GM12878 (cell line): ENCODE results near the gene GNLY. TPM values are rescaled to one million over a fixed set of nuclear protein-coding genes. Genes with fewer than 3 reads are reported as not detected.

Experiments used
- ATAC-seq: fragments of 200-7000 bp; cut with Tn5 transposase; 3 replicates; pipeline ENCODE4 v1.9.1; 2020; ENCODE audit warnings: mild to moderate bottlenecking, moderate library complexity
- BruUV-seq: library from RNA; stranded (reverse); fragments of 400-500 nt; replicated peaks from 2 replicates; lab custom pipeline; 2021; lab: Mats Ljungman, UMichigan
- CTCF ChIA-PET: fragments of 300-600 bp; sonication (Branson Sonifier 250); formaldehyde crosslinking; extraction: SDS; loops from one replicate; lab custom pipeline; 2021; ENCODE audit warnings: inconsistent platforms; lab: Yijun Ruan, JAX
- POLR2A ChIA-PET: fragments of 350-600 bp; formaldehyde crosslinking; extraction: SDS; loops from one replicate; lab custom pipeline; 2021; ENCODE audit warnings: inconsistent platforms; lab: Charles Lee
- RAD21 ChIA-PET: fragments of 300-600 bp; sonication (Branson Sonifier 250); formaldehyde crosslinking; loops from one replicate; lab custom pipeline; 2023; ENCODE audit warnings: antibody characterized with exemption; ENCODE audit not compliant: unreplicated experiment; lab: Charles Lee
- SMC1A ChIA-PET: fragments of 300-600 bp; sonication (Branson Sonifier 250); formaldehyde crosslinking; loops from one replicate; lab custom pipeline; 2023; ENCODE audit not compliant: unreplicated experiment, uncharacterized antibody; lab: Charles Lee
- DNase-seq: peaks from one replicate; pipeline ENCODE4 v3.0.0-alpha.2; 2011; ENCODE audit warnings: low read depth, low spot score
- FAIRE-seq: peaks from 3 replicates; lab custom pipeline; 2011; peaks lifted over from hg19 to GRCh38; lab: Jason Lieb, UNC
- H2AFZ ChIP-seq: 2 replicates; pipeline ENCODE4 v1.6.0; 2011; ENCODE audit warnings: low read depth, low read length, control low read depth; ENCODE audit not compliant: control insufficient read depth
- H3K27ac ChIP-seq: 2 replicates; pipeline ENCODE4 v1.5.1; 2011; ENCODE audit warnings: control low read depth; ENCODE audit not compliant: control insufficient read depth, insufficient read depth
- H3K27me3 ChIP-seq, 2 experiments: replicated peaks in 1 of 2; 2 replicates each; pipeline versions ENCODE4 v1.6.0 to v1.6.1; 2011; ENCODE audit warnings: low read length in 1 of 2; ENCODE audit not compliant: control insufficient read depth in 2 of 2, insufficient read depth in 2 of 2
- H3K36me3 ChIP-seq, 2 experiments: 2 replicates each; pipeline ENCODE4 v1.5.1; 2011; ENCODE audit warnings: low read length in 1 of 2; ENCODE audit not compliant: control insufficient read depth in 2 of 2, insufficient read depth in 2 of 2
- H3K4me1 ChIP-seq: 2 replicates; pipeline ENCODE4 v1.6.1; 2011; ENCODE audit warnings: mild to moderate bottlenecking, low read length, moderate library complexity, mixed read lengths; ENCODE audit not compliant: control insufficient read depth, insufficient read depth
- H3K4me2 ChIP-seq: 2 replicates; pipeline ENCODE4 v1.6.0; 2011; ENCODE audit warnings: control low read depth; ENCODE audit not compliant: control insufficient read depth, insufficient read depth
- H3K4me3 ChIP-seq: fragments of 200-600 bp; sonication (generic); 2 replicates; pipeline ENCODE4 v1.5.1; 2016
- H3K79me2 ChIP-seq: 2 replicates; pipeline ENCODE4 v1.6.0; 2011; ENCODE audit warnings: low read length; ENCODE audit not compliant: control insufficient read depth, insufficient read depth
- H3K9ac ChIP-seq: 2 replicates; pipeline ENCODE4 v1.8.0; 2011; ENCODE audit warnings: low read length, control low read depth, mixed read lengths; ENCODE audit not compliant: control insufficient read depth, insufficient read depth
- H3K9me3 ChIP-seq: replicated peaks from 3 replicates; pipeline ENCODE4 v1.5.1; 2011; ENCODE audit warnings: mild to moderate bottlenecking, low read length; ENCODE audit not compliant: control insufficient read depth, insufficient read depth
- H4K20me1 ChIP-seq: 2 replicates; pipeline ENCODE4 v1.6.0; 2011; ENCODE audit not compliant: control insufficient read depth, insufficient read depth
- ASH2L ChIP-seq: fragments of 300-600, 200-600 bp; sonication (generic); IDR thresholded peaks from 2 replicates; pipeline ENCODE4 v1.6.1; 2017; ENCODE audit warnings: low read depth, mild to moderate bottlenecking, borderline replicate concordance
- CHD4 ChIP-seq: fragments of 200-600 bp; sonication (generic); IDR thresholded peaks from 2 replicates; pipeline ENCODE4 v1.6.1; 2016; ENCODE audit warnings: mild to moderate bottlenecking
- ELK1 ChIP-seq: IDR thresholded peaks from 2 replicates; pipeline ENCODE4 v1.6.1; 2012; ENCODE audit warnings: low read depth, low read length, improper control_type of control experiment
- GABPA ChIP-seq: IDR thresholded peaks from 2 replicates; pipeline ENCODE4 v1.6.1; 2014; ENCODE audit warnings: antibody characterized with exemption, low read depth, mild to moderate bottlenecking, inconsistent platforms
- PAX5 ChIP-seq: IDR thresholded peaks from 2 replicates; pipeline ENCODE4 v1.6.1; 2011; ENCODE audit warnings: low read depth, low read length, borderline replicate concordance
- SIX5 ChIP-seq: IDR thresholded peaks from 2 replicates; pipeline ENCODE4 v1.6.1; 2011; ENCODE audit warnings: mild to moderate bottlenecking, low read depth, low read length, moderate library complexity; ENCODE audit not compliant: severe bottlenecking
- WGBS: methylation state at CpG from one replicate; pipeline ENCODE4 v1.1.6; 2016; ENCODE audit warnings: low lambda C conversion rate; ENCODE audit not compliant: insufficient replicate concordance, insufficient coverage; ENCODE audit errors: missing lambda C conversion rate; 5-methylcytosine and 5-hydroxymethylcytosine counted together
- in situ Hi-C: fragments of 300-500 bp; cut with MboI; formaldehyde crosslinking; loops from 9 replicates; pipeline ENCODE4 v1.14.3; 2018; ENCODE audit warnings: mixed read lengths
- intact Hi-C: fragments of 100-400 bp; cut with micrococcal nuclease; formaldehyde crosslinking; loops from one replicate; pipeline ENCODE4 v1.14.2; 2022; ENCODE audit not compliant: unreplicated experiment
- polyA plus RNA-seq, 11 experiments: library from polyadenylated mRNA; depleted of rRNA in 4 of 11; unstranded in 6 of 11; stranded (reverse) in 5 of 11; fragments of >200 nt; fragmentation: Nextera tagmentation in 4 of 11; fragmentation: Illumina TruSeq in 1 of 11; extraction: Ambion mirVana in 4 of 11; extraction: Trizol in 1 of 11; gene quantifications; 1 replicate in 1 of 11; 2 replicates in 10 of 11; pipeline versions ENCODE4 v1.2.1 to v1.2.3, GENCODE V29; 2011 to 2016; ENCODE audit warnings: inconsistent platforms in 2 of 11, missing spikeins in 2 of 11, low read depth in 1 of 11
- total RNA-seq, 4 experiments: library from RNA; depleted of rRNA in 3 of 4; stranded (reverse); fragments of >200 nt in 3 of 4; fragmentation: Illumina TruSeq in 1 of 4; extraction: Trizol in 1 of 4; gene quantifications; 2 replicates each; pipeline versions ENCODE4 v1.2.1 to v1.2.3, GENCODE V29; 2013 to 2021
- TF ChIP-seq, protein P1 (sequence below): IDR thresholded peaks from 2 replicates; pipeline ENCODE4 v1.6.1; 2011; ENCODE audit warnings: borderline replicate concordance, low read depth, mild to moderate bottlenecking, moderate library complexity, low read length; ENCODE audit not compliant: insufficient read depth, poor library complexity, severe bottlenecking

The GNLY gene
- total and polyA plus RNA-seq, 10 of the 15 experiments (the other 5 are each of a cell fraction or from before 2014, with no cell fraction given): 0.18 to 0.42 TPM; not detected in 8

DNA sequence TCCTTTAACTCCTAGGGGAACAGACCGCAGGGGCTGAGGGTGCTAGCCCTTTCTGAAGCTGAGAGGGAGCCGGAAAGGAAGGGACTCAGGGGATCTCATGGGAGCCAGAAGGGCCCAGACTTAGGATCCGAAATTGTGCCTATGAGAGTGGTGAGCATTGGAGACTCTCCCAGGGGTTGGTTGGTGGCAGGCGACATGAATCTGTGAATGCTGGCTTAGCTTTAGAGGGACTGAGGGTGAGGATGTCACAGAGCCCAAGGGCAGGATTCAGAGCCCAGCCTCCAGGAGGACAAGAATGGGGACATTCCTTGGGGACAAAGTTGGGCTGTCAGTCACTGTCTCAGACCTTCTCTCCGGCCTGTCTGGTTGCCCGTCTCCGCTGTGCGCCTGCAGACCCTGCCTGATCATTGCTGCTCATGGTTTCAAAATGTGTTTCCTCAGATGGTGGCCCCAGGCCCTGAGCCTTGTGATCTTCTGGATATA is 17.5 kb downstream of the GNLY start:
- ATAC-seq (no peak), FAIRE-seq (no peak), DNase-seq (no peak)
- ChIA-PET CTCF (interaction anchor here (1.7 to 10.2 kb wide), 3 partner anchors 9 to 29 kb away, joined by 4 to 194 read pairs (median 9); no protein-coding TSS in a partner anchor), POLR2A (interaction anchor here (1.0 to 1.3 kb wide), 2 partner anchors 8 to 14 kb away, joined by 3 read pairs; no protein-coding TSS in a partner anchor), RAD21 (no interaction called here), SMC1A (interaction anchor here (1.0 to 9.8 kb wide), 2 partner anchors 31 to 155 kb away, joined by 3 to 75 read pairs; no protein-coding TSS in a partner anchor)
- Histone ChIP-seq H3K9ac (no peak overlapping the region), H3K4me3 (no peak overlapping the region), H3K27me3 (no peaks in the 10 kb centered on the region; a peak in 1 of 4 replicates), H3K27ac (no peak overlapping the region), H3K9me3 (no peaks in the 10 kb centered on the region), H3K36me3 (no peaks in the 10 kb centered on the region), H3K4me2 (no peak overlapping the region), H2AFZ (no peak overlapping the region), H3K79me2 (no peaks in the 10 kb centered on the region)
- in situ Hi-C loops (no loop called here), intact Hi-C loops (no loop called here)
- no TSS peak for BruUV-seq
- WGBS: 63% methylated on average over 8 of the region's 8 CpGs
- no peak for TF ChIP-seq ELK1
- TF ChIP-seq SIX5: no peak
- no peak for TF ChIP-seq CHD4
- TF ChIP-seq, protein P1, sequence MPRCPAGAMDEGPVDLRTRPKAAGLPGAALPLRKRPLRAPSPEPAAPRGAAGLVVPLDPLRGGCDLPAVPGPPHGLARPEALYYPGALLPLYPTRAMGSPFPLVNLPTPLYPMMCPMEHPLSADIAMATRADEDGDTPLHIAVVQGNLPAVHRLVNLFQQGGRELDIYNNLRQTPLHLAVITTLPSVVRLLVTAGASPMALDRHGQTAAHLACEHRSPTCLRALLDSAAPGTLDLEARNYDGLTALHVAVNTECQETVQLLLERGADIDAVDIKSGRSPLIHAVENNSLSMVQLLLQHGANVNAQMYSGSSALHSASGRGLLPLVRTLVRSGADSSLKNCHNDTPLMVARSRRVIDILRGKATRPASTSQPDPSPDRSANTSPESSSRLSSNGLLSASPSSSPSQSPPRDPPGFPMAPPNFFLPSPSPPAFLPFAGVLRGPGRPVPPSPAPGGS: no peak
- TF ChIP-seq ASH2L: no peak
- no peak for TF ChIP-seq GABPA
- no peak for TF ChIP-seq PAX5
- TF ChIP-seq, all 136 proteins: peak for 0
- Histone ChIP-seq H4K20me1 (no peaks in the 10 kb centered on the region), H3K4me1 (peaks cover 4% of the 10 kb centered on the region)
